Measurements from ENCODE around the gene BSCL2. TPM values are rescaled to one million over a fixed set of nuclear protein-coding genes. Genes with fewer than 3 reads are reported as not detected.

Gene BSCL2
- total and polyA plus RNA-seq, 2 of the 13 experiments (the other 11 are each of a cell fraction or from before 2014, with no cell fraction given): 19.5 to 21.1 TPM

DNA sequence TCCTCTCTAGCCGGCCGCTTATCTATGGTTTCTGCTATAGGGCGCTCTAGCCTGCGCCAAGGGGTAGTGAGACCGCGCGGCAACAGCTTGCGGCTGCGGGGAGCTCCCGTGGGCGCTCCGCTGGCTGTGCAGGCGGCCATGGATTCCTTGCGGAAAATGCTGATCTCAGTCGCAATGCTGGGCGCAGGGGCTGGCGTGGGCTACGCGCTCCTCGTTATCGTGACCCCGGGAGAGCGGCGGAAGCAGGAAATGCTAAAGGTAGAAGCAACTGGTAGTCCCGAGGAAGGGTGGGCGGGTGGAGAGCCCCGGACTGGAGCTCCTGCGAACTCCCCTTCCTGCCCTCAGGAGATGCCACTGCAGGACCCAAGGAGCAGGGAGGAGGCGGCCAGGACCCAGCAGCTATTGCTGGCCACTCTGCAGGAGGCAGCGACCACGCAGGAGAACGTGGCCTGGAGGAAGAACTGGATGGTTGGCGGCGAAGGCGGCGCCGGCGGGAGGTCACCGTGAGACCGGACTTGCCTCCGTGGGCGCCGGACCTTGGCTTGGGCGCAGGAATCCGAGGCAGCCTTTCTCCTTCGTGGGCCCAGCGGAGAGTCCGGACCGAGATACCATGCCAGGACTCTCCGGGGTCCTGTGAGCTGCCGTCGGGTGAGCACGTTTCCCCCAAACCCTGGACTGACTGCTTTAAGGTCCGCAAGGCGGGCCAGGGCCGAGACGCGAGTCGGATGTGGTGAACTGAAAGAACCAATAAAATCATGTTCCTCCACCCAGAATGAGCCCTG is 35.4 kb downstream of the BSCL2 start, which contains the start of the genes LBHD1 and UQCC3 (continued):
- TF ChIP-seq, protein P1, sequence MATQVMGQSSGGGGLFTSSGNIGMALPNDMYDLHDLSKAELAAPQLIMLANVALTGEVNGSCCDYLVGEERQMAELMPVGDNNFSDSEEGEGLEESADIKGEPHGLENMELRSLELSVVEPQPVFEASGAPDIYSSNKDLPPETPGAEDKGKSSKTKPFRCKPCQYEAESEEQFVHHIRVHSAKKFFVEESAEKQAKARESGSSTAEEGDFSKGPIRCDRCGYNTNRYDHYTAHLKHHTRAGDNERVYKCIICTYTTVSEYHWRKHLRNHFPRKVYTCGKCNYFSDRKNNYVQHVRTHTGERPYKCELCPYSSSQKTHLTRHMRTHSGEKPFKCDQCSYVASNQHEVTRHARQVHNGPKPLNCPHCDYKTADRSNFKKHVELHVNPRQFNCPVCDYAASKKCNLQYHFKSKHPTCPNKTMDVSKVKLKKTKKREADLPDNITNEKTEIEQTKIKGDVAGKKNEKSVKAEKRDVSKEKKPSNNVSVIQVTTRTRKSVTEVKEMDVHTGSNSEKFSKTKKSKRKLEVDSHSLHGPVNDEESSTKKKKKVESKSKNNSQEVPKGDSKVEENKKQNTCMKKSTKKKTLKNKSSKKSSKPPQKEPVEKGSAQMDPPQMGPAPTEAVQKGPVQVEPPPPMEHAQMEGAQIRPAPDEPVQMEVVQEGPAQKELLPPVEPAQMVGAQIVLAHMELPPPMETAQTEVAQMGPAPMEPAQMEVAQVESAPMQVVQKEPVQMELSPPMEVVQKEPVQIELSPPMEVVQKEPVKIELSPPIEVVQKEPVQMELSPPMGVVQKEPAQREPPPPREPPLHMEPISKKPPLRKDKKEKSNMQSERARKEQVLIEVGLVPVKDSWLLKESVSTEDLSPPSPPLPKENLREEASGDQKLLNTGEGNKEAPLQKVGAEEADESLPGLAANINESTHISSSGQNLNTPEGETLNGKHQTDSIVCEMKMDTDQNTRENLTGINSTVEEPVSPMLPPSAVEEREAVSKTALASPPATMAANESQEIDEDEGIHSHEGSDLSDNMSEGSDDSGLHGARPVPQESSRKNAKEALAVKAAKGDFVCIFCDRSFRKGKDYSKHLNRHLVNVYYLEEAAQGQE (IDR thresholded peaks at IDR 0.05; ENCODE audit: borderline replicate concordance in 1 of 2, low read depth in 1 of 2, low read length in 2 of 2): no peak
- TF ChIP-seq POLR2G (IDR thresholded peaks at IDR 0.05; ENCODE audit: low read depth, low read length) (peak; percentile 92), ZNF674 (CRISPR knock-in tag; IDR thresholded peaks at IDR 0.05; ENCODE audit: low read depth) (no peak), TBP (CRISPR knock-in tag; IDR thresholded peaks at IDR 0.05) (no peak), ZNF143 (CRISPR knock-in tag; IDR thresholded peaks at IDR 0.05) (no peak), NR1H2 (CRISPR knock-in tag; IDR thresholded peaks at IDR 0.05; ENCODE audit: borderline replicate concordance, low read depth) (no peak), XBP1 (CRISPR knock-in tag; IDR thresholded peaks at IDR 0.05) (peak; percentile 87; the same call in 1 of the 2 replicates), RARA (CRISPR knock-in tag; IDR thresholded peaks at IDR 0.05) (no peak; the same call in 1 of the 2 replicates), ZFAT (CRISPR knock-in tag; conservative IDR thresholded peaks at IDR 0.05) (no peak), ZNF891 (CRISPR knock-in tag; IDR thresholded peaks at IDR 0.05) (peak; percentile 71), KDM3A (CRISPR knock-in tag; IDR thresholded peaks at IDR 0.05; ENCODE audit: low read depth) (no peak), ZSCAN20 (CRISPR knock-in tag; IDR thresholded peaks at IDR 0.05; ENCODE audit: borderline replicate concordance) (no peak), PTBP1 (IDR thresholded peaks at IDR 0.05; ENCODE audit: low read depth, low read length, poor library complexity, severe bottlenecking) (peak; percentile 24), HDAC2 (CRISPR knock-in tag; IDR thresholded peaks at IDR 0.05) (peak; percentile 48; the same call in 1 of the 2 replicates)
- TF ChIP-seq, protein P2, sequence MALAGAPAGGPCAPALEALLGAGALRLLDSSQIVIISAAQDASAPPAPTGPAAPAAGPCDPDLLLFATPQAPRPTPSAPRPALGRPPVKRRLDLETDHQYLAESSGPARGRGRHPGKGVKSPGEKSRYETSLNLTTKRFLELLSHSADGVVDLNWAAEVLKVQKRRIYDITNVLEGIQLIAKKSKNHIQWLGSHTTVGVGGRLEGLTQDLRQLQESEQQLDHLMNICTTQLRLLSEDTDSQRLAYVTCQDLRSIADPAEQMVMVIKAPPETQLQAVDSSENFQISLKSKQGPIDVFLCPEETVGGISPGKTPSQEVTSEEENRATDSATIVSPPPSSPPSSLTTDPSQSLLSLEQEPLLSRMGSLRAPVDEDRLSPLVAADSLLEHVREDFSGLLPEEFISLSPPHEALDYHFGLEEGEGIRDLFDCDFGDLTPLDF (CRISPR knock-in tag; IDR thresholded peaks at IDR 0.05): 0 out of 2 replicates have a peak, but pooled peaks have one; percentile 23
- TF ChIP-seq, protein P3, sequence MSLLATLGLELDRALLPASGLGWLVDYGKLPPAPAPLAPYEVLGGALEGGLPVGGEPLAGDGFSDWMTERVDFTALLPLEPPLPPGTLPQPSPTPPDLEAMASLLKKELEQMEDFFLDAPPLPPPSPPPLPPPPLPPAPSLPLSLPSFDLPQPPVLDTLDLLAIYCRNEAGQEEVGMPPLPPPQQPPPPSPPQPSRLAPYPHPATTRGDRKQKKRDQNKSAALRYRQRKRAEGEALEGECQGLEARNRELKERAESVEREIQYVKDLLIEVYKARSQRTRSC (CRISPR knock-in tag; IDR thresholded peaks at IDR 0.05; ENCODE audit: low read depth): no peak
- TF ChIP-seq, protein P4, sequence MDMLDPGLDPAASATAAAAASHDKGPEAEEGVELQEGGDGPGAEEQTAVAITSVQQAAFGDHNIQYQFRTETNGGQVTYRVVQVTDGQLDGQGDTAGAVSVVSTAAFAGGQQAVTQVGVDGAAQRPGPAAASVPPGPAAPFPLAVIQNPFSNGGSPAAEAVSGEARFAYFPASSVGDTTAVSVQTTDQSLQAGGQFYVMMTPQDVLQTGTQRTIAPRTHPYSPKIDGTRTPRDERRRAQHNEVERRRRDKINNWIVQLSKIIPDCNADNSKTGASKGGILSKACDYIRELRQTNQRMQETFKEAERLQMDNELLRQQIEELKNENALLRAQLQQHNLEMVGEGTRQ (IDR thresholded peaks at IDR 0.05; ENCODE audit: low read depth, low read length): no peak
- TF ChIP-seq, protein P4 (CRISPR knock-in tag; IDR thresholded peaks at IDR 0.05; ENCODE audit: borderline replicate concordance): peak; percentile 22; the same call in 1 of the 2 replicates
- TF ChIP-seq, protein P5, sequence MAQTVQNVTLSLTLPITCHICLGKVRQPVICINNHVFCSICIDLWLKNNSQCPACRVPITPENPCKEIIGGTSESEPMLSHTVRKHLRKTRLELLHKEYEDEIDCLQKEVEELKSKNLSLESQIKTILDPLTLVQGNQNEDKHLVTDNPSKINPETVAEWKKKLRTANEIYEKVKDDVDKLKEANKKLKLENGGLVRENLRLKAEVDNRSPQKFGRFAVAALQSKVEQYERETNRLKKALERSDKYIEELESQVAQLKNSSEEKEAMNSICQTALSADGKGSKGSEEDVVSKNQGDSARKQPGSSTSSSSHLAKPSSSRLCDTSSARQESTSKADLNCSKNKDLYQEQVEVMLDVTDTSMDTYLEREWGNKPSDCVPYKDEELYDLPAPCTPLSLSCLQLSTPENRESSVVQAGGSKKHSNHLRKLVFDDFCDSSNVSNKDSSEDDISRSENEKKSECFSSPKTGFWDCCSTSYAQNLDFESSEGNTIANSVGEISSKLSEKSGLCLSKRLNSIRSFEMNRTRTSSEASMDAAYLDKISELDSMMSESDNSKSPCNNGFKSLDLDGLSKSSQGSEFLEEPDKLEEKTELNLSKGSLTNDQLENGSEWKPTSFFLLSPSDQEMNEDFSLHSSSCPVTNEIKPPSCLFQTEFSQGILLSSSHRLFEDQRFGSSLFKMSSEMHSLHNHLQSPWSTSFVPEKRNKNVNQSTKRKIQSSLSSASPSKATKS (CRISPR knock-in tag; IDR thresholded peaks at IDR 0.05): no peak

Data from HepG2 (cell line).